Fibroblast of lung (primary cell): ENCODE results near the gene SLC25A43.

Experiments used
- EZH2 ChIP-seq: IDR thresholded peaks from 2 replicates; pipeline ENCODE4 v1.5.1; 2012; ENCODE audit warnings: low read length, control low read depth, mild to moderate bottlenecking; ENCODE audit errors: missing control alignments
- TF ChIP-seq, protein P1 (sequence below), 2 donors: IDR thresholded peaks in 1 of 2; conservative IDR thresholded peaks in 1 of 2; 1 replicate in 1 of 2; 2 replicates in 1 of 2; pipeline ENCODE4 v1.5.1; 2011 to 2012; ENCODE audit warnings: low read length in 2 of 2, control low read depth in 1 of 2, inconsistent platforms in 1 of 2, low read depth in 1 of 2, mild to moderate bottlenecking in 1 of 2

DNA sequence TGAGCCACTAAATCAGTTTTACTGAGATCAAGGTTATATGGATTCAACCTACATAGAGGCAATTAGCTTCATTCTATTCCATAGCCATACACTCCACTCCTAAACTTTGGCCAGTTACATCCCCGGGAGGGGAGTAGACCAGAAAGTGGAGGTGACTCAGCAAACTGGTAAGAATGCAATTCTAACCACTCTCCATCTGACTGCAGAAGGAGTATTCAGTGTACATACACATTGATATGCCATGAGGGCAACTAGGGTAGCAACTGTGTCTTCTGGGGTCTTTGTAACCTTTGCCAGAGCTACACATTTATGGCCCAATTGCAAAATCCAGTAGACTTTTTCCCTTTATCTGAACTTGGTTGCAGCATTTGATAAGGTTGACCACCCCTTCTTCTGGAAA is 7.6 kb downstream of the SLC25A43 start:
- no peak for TF ChIP-seq EZH2
- TF ChIP-seq, protein P1, sequence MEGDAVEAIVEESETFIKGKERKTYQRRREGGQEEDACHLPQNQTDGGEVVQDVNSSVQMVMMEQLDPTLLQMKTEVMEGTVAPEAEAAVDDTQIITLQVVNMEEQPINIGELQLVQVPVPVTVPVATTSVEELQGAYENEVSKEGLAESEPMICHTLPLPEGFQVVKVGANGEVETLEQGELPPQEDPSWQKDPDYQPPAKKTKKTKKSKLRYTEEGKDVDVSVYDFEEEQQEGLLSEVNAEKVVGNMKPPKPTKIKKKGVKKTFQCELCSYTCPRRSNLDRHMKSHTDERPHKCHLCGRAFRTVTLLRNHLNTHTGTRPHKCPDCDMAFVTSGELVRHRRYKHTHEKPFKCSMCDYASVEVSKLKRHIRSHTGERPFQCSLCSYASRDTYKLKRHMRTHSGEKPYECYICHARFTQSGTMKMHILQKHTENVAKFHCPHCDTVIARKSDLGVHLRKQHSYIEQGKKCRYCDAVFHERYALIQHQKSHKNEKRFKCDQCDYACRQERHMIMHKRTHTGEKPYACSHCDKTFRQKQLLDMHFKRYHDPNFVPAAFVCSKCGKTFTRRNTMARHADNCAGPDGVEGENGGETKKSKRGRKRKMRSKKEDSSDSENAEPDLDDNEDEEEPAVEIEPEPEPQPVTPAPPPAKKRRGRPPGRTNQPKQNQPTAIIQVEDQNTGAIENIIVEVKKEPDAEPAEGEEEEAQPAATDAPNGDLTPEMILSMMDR (conservative IDR thresholded peaks at IDR 0.05 in 1 of 2, IDR thresholded peaks at IDR 0.05 in 1 of 2; ENCODE audit: low read depth in 1 of 2, low read length in 2 of 2) = no peak
